GM18526 (cell line): ENCODE measurements around the gene CENPN.

Experiments used
- POLR2A ChIP-seq: IDR thresholded peaks from 3 replicates; pipeline ENCODE4 v1.6.1; 2011; ENCODE audit not compliant: insufficient read length; ENCODE audit errors: extremely low read depth

The CENPN gene, protein sequence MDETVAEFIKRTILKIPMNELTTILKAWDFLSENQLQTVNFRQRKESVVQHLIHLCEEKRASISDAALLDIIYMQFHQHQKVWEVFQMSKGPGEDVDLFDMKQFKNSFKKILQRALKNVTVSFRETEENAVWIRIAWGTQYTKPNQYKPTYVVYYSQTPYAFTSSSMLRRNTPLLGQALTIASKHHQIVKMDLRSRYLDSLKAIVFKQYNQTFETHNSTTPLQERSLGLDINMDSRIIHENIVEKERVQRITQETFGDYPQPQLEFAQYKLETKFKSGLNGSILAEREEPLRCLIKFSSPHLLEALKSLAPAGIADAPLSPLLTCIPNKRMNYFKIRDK

DNA sequence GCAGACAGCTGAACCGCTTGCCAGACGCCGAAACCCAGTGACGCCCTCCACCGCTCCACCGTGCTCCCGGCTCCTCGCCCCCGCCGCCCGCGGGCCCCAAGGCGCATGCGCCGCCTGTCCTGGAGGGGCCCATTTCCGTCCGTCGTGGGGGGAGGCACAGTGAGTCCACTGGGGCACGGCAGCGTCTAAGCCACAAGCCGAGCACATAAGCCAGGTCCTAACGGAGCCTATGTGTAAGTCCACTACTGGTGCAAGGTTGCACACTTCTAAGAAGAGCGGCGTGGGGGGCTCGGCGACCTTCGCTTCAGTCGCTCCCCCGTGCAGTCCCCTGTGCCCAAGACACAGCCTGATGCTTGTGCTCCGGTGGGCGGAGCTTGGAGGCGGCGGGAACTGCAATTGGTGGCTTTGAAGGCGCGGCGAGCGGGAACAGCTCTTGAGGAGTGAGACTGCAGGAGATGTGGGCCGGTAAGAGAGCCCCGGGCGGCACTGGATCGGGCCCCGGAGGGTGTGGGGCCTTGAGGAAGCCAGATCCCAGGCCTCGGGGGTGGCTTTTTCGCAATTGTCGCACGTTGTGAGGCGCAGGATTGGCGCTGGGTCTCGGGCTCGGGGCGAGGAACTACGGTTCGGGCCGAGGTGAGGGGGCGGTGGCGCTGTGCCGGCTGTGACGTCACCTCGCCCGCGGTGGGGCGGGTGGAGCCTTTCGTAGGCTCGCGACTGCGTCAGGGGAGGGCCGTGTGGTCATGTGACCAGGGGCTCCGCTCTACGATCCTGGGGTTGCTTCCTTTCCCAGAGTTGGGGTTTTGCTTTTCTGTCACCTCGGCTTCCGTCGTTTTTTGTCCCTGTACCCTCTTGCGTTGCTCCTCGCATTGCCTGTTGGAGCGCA, at the start of gene CENPN, which contains the start of gene CMC2:
TSS of gene CENPN (plus strand) at position 402 of the 883 bp plus-strand sequence. CDS start 4,726 bp downstream, outside the sequence.
TSS of gene CMC2 (minus strand) at position 73 of the 883 bp plus-strand sequence. CDS start 9,491 bp downstream, outside the sequence.
- peak; percentile 75 for TF ChIP-seq POLR2A

GRCh38 chr16:80958284-80958683, 48.7 kb upstream of the CENPN start:
- TF ChIP-seq POLR2A = no peak

DNA sequence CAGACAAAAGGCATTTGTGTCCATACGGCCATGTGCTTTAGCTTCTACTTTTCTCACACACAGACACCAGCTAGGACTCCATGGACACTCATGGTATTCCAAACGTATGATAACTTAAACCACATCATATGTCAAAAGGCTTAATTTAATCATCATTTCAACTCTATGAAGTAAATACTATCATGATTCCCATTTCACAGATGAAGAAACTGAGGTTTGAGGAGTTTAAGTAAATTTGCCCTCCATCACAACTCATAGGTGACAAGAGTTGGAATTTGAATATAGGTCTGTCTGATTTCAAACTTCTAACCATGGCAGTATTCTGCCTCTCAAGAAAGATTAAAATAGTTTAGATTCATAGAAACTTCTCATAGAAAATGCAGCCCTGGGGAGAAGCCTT, 44.1 kb upstream of the CENPN start:
- TF ChIP-seq POLR2A = no peak

- TF ChIP-seq POLR2A = no peak
Measured at GRCh38 chr16:80964351-80964750, 42.7 kb upstream of the CENPN start.

DNA sequence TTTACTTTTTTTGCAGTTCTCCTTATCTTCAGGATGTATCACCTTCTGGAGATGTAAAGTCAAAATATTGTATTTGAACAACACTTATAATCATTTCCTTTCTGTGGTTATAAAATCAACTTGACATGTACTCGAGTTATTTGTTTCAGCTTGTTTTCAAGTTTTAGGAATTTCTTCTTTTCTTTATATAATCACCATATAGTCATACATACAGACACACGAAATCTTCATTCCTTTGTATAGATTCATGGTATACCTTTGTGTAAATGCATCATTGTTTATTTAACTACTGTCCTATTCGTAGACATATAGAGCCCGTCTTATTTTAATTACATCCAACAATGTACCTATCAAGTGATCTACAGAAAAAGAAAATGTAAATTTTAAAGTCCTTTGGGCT, 40.4 kb upstream of the CENPN start:
- no peak for TF ChIP-seq POLR2A

DNA sequence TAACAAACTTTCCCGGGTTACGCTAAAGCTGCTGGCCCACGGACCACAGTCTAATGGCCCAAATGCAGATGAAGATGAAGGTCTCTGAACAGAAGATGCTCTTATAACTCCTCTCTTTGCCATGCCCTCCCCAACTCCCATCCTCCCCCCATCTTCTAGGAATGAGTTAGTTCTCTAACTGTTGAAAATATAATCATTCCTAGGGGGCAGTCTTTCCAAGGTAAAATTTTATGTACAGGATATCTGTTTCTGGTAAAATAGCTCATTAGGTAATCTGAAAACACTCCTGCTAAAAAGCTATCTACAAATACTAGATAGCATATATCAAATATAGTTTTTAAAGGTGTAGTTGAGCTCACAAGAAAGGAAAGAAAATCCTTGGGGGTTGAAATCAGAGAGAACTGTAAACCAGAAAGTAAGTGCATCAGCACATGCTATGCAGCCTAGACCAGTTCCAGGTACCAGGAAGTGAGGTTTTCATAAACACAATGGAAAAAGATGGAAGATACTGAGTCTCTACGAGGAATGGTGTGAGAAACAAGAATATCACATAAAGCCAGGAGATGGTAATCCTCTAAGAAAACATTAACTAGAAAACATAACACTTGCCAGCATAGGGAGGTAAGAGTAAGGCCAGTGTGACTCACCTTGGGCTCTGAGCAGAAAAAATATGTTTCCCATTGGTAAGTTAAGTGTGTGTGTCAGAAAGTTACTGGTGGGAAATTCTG, 38.5 kb upstream of the CENPN start:
- TF ChIP-seq POLR2A = no peak

GRCh38 chr16:80969114-80969484, 37.9 kb upstream of the CENPN start:
- no peak for TF ChIP-seq POLR2A

DNA sequence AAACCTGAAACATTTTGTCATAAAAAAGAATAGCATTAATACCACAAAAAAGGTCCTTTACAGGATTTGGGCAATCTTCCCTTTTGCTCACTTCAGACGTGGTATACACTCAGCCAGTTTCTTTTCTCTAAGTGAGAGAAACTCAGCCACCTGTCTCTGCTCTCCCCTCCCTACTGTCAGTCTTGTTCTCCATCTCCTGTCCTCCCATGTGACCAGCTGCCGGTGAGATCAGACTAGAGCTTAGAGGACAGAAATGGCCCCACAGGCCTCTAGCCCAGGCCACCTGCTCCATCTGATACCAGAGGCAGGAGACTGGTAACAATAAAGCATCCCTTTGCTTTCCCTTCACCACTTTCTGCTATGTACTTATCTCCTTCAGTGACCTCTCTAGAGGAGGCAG, 35.2 kb upstream of the CENPN start:
- TF ChIP-seq POLR2A = no peak

DNA sequence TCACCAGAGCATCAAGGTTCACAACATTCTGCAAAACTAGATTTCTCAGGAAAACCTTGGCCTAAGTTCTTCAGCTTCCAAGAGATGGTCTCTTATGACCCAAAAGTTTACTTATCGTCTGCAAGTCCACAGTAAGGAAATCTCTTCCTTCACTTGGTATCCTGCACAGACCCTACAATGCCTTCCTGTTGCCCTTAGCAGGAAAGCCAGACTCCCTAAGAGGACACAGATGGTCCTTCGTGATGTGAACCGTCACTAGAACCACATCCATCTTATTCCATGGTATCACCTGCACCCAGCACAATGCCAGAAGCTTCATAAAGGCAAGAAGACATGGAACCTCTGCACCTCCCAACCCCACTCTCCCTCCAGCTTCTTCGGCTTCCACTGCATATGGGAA, 34.4 kb upstream of the CENPN start:
- no peak for TF ChIP-seq POLR2A

GRCh38 chr16:80973991-80974390, 33.0 kb upstream of the CENPN start:
- no peak for TF ChIP-seq POLR2A

GRCh38 chr16:80974649-80975376, 32.2 kb upstream of the CENPN start:
- TF ChIP-seq POLR2A = no peak

- no peak for TF ChIP-seq POLR2A
Measured at GRCh38 chr16:80976946-80977345, 30.1 kb upstream of the CENPN start.

DNA sequence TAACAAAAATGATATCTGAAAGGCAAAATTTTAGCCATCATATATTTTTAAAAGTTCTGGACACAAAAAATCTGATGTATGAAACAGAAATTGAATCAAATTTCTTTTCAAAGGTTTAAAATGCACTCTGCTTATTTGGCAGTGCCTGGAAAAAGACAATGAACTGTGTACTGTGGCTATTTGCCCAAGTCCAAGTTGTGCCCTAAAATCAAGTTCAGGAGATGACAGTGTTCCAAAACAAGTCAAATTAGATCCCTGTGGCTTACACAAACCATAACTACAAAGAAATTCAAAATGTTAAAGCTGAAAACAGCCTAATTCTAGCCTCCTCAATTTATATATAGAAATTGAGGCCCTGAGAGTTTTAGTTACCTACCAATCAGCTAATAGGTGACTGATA, 25.9 kb upstream of the CENPN start:
- TF ChIP-seq POLR2A = no peak

DNA sequence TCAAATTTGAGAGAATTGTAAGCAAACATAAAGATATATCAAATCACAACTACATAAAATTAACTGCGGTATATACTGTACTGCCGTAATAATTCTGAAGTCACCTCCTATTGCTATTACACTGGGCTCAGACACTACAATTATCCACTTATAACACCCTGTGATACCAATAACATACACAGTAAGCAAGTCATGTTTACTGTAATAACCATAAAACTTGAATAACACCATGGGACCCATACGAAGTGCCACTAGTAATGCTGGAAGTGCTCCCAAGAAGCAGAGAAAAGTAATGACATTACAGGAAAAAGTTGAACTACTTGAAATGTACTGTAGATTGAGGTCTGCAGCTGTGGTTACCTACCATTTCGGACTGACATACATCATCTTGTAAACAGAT, 24.4 kb upstream of the CENPN start:
- TF ChIP-seq POLR2A = no peak
